Osteocyte (in vitro differentiated cells): ENCODE results near the gene NDST1. TPM values are rescaled to one million over a fixed set of nuclear protein-coding genes. Genes with fewer than 3 reads are reported as not detected.

Experiments used
- DNase-seq: peaks from one replicate; pipeline ENCODE4 v3.0.0; 2021; ENCODE audit warnings: mixed read lengths; ENCODE audit not compliant: unreplicated experiment; ENCODE audit errors: extremely low spot score
- H3K27ac Mint-ChIP-seq: one replicate; pipeline ENCODE4 v1.8.0; 2021; ENCODE audit warnings: mild to moderate bottlenecking, mixed read lengths; ENCODE audit not compliant: unreplicated experiment
- H3K27me3 Mint-ChIP-seq: one replicate; pipeline ENCODE4 v1.8.0; 2021; ENCODE audit warnings: mixed read lengths; ENCODE audit not compliant: unreplicated experiment
- H3K36me3 Mint-ChIP-seq: one replicate; pipeline ENCODE4 v1.8.0; 2021; ENCODE audit warnings: mixed read lengths; ENCODE audit not compliant: unreplicated experiment
- H3K4me1 Mint-ChIP-seq: one replicate; pipeline ENCODE4 v1.8.0; 2021; ENCODE audit warnings: mixed read lengths; ENCODE audit not compliant: unreplicated experiment
- H3K4me3 Mint-ChIP-seq: one replicate; pipeline ENCODE4 v1.8.0; 2021; ENCODE audit warnings: mild to moderate bottlenecking, moderate library complexity, mixed read lengths; ENCODE audit not compliant: unreplicated experiment
- H3K9me3 Mint-ChIP-seq: one replicate; pipeline ENCODE4 v1.8.0; 2021; ENCODE audit warnings: mixed read lengths; ENCODE audit not compliant: unreplicated experiment
- CTCF ChIP-seq: fragments of 200-600 bp; sonication (generic); IDR thresholded peaks from 2 replicates; pipeline ENCODE4 v1.5.0; 2021; ENCODE audit warnings: antibody characterized with exemption, mild to moderate bottlenecking, moderate library complexity
- total RNA-seq: library from RNA; stranded (reverse); gene quantifications from 2 replicates; pipeline ENCODE4 v1.2.1, GENCODE V29; 2021

Gene NDST1
- total RNA-seq, 1 donor from 2014 or later = 110 TPM

- Mint-ChIP-seq H3K27ac (peak overlapping the region; percentile 72), H3K4me3 (no peak overlapping the region), H3K9me3 (no peaks in the 10 kb centered on the region), H3K36me3 (no peaks in the 10 kb centered on the region), H3K27me3 (no peaks in the 10 kb centered on the region), H3K4me1 (peaks cover 61% of the 10 kb centered on the region)
- TF ChIP-seq CTCF = no peak
- DNase-seq = no peak
These were observed 97.6 kb downstream of the NDST1 start for GRCh38 chr5:150605546-150605945.

DNA sequence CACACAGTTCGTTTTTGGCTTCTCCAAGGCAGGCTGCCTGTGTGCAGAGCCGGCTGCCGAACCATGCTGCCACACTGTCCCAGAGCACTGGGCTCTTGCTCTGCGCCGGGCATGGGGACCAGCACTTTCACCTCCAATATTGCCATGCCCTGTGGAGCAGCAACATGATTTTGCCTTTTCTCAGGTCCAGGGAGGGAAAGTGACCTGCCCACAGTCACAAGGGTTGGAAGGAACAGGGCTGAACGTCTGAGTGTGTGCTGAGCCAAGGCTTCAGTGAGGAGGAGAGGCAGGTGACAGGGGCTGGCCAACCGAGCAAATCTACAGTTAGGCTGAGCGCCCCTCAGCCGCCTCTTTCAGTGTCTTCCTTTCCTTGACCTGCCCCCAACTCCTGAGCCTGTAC lies 98.5 kb downstream of the NDST1 start:
- no peak for DNase-seq
- Mint-ChIP-seq H3K4me3 (no peak overlapping the region), H3K36me3 (no peaks in the 10 kb centered on the region), H3K27me3 (no peaks in the 10 kb centered on the region), H3K9me3 (no peaks in the 10 kb centered on the region), H3K4me1 (peaks cover 53% of the 10 kb centered on the region), H3K27ac (no peak overlapping the region)
- no peak for TF ChIP-seq CTCF

DNA sequence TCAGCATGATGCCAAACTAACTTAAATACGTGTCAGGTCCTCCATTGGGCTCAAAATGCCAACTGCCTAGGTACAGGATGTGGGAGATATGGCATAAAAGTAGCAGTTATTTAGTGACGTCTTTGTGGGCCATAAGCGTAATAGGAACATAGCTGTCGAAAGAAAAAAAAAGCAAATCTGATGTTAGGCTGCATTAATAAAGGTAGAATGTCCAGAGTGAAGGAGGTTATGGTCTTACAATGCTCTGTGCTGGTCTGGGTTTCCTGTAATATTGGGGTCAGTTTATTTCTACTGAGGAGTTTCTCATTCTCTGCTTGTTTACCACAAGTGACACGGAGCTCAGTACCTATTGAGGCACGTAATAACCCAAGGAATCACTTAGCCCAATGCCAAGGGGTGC lies 99.2 kb downstream of the NDST1 start:
- H3K27me3 Mint-ChIP-seq = no peaks in the 10 kb centered on the region
- H3K4me3 Mint-ChIP-seq = no peak overlapping the region
- H3K36me3 Mint-ChIP-seq = peaks cover under 1% of the 10 kb centered on the region
- H3K9me3 Mint-ChIP-seq = no peaks in the 10 kb centered on the region
- peaks cover 47% of the 10 kb centered on the region for H3K4me1 Mint-ChIP-seq
- H3K27ac Mint-ChIP-seq = no peak overlapping the region
- TF ChIP-seq CTCF = no peak
- DNase-seq = no peak

Other genes with a start within 250 kb of the NDST1 start
- gene CAMK2A, start 218.4 kb upstream of the NDST1 start, total RNA-seq = not detected in 2 replicates
- 0.51 and 0.81 TPM in 2 replicates for gene ARSI, start 205.2 kb upstream of the NDST1 start, total RNA-seq
- 28.6 and 32.5 TPM in 2 replicates for gene TCOF1, start 150.4 kb upstream of the NDST1 start, total RNA-seq
- not detected in 2 replicates for gene CD74, start 95.2 kb upstream of the NDST1 start, total RNA-seq
- 1,748 and 1,798 TPM in 2 replicates for gene RPS14, start 58.4 kb upstream of the NDST1 start, total RNA-seq
- 17.8 and 18.4 TPM in 2 replicates for gene SYNPO, start 132.5 kb downstream of the NDST1 start, total RNA-seq
- 0.27 and 1.5 TPM in 2 replicates for gene MYOZ3, start 153.1 kb downstream of the NDST1 start, total RNA-seq
- 41.6 and 43.6 TPM in 2 replicates for gene RBM22, start 192.9 kb downstream of the NDST1 start, total RNA-seq